GM19452 (cell line): ENCODE data around the gene IRS2.

ENCODE experiments used
- ATAC-seq: cut with Tn5 transposase; IDR thresholded peaks from one replicate; pipeline ENCODE4 v1.9.1; 2021; ENCODE audit not compliant: unreplicated experiment

The IRS2 gene

DNA sequence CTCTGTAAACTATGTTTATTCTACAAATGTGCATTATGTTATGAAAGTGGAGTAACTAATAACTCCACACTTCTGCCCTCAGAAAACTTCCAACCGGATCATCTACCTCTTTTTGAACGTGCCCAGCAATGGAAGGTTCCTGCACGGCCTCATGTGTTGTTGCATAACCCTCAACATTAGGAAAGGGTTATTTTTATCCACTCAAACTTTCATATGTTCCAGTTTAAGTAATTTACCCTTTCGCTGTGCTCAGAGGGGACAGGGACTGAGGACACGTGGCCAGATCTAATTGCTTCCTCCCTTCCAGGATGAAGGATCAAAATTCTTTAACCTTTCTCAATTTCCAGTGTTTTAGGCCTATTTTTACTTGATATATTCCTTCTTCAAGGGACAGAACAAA, 29.6 kb downstream of the IRS2 start:
- ATAC-seq: no peak

DNA sequence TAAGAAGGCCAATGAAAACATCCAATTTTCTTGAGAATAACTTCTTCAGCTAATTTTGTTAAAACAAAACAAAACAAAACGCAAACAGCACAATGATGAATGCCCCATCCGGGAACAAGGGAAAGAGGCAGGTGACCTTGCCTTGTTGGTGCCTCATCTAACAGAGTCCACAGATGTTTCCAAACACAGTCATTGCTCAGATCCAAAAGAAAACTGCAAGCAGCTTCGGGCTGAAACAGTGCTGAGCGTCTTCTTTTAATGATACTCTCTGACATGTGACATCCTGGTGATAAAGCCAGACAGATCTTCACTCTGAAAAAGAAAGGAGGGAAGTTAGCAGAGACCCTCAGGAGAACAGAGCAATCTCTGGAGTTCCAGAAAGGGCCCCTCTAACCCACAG, 30.4 kb downstream of the IRS2 start:
- no peak for ATAC-seq

DNA sequence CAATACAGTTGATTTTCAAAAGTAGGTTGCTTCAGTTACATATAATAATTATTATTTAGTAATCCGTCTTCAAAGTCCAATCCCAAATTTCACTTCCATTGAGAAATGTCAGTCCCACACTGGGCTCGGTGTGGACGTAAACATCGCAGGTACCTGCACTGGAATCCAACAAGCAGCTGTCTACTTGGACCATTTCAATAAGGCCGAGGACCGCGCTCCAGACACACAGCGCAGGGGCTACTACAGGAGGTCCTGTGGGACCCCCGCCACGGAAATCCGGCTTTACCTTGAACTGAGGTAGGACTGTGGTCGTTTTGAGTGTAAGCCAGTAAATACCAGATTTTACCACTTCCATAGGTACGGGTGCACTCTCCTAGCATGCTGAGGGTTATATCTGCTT, 30.8 kb downstream of the IRS2 start:
- ATAC-seq: no peak

DNA sequence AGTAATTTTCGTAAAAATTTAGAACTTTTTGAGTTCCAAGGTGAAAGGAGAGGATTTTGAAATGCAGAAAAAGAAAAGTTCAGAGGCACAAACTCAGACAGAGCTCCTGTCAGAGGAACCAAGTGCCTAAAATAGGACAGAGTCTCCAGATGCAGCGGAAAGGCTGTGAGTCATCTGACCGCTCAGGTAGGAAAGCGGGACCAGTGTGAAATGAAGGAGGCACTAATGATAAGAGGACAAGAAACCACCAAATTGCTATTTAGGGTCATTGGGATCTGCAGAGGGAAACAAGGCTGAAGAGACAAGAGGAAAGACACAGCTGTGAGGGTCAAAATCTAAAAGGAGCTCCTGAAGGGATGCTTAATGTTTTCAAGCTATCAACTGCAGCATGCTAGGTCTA, 34.9 kb downstream of the IRS2 start:
- no peak for ATAC-seq

DNA sequence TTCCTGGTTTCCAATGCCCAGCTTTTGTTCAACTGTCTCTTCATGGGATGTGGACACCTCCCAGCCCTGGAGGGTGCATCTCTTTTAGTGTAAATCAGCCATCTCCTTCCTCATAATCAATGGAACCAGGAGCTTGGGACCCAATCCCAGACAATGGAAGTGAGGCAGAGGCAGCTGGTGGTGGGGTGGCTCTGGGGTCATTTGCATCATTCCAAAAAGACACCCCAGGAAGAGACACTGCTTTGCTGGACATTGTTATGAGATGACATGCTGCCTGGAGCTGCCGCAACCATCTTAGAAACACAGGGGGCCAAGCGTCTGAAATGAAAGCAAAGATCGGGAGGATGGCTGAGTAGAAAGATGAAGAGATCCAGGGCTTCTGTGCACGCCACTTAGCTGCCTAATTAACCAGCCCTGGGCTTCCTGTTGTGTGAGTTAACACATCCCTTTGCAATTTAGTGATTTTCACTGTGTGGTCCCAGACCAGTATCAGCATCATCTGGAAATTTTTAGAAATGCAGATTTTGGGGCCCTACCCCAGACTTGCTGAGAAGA, 36.1 kb downstream of the IRS2 start:
- ATAC-seq: no peak

DNA sequence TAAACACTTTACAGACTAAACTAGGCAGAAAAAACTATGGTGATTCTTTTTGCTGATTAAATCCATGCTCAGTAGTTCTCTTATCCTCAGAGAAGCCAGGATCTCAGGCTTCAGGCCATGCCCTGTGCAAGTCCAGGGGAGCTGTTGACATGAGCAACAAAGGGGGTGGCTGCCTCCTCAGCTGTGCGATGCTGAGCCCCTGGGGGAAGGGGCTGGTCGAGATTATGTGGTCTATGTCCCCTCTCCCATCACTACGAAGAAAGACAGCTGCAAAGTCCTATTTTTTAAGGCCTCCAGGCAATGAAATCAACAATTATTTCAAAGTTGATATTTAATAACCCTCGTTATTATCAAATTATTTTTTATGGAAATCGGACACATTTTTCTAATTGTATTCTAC, 37.0 kb downstream of the IRS2 start:
- ATAC-seq: no peak

DNA sequence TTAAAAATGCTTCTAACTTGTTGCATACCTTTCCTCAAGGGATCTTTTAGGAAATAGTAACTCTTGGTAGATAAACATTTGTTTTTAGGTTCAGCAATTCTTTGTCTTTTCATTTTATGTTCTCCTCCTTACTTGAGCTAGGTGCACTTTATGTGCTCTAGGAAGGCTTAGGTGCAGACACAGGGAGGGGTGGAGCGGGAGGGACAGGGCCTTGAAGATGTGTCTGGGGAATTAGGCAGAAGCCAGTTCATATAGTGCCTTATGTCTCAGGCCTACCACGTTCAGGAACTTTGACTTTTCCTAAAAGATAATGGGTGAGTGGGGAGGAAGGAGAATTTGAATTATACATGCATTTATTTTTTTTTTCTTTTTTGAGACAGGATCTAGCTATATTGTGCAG, 37.7 kb downstream of the IRS2 start:
- no peak for ATAC-seq

DNA sequence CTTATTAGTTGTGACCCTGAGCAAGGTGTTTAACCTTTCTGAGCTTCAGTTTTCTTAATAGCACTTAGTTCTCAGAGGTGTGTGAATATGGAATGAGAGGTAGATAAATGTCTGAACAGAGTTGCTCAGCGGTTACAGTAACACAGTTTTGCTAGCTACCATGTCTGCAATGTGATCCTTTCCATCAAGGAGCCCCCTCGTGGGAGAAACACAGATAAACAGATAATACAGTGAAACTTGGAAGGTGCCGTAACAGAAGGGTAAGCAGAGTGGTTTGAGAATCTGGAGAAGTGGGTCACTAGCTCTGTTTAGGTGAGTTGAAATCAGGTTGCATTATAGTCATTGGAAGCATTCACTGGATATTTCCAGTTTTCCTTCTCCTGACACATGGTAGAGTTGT, 38.9 kb downstream of the IRS2 start:
- no peak for ATAC-seq

DNA sequence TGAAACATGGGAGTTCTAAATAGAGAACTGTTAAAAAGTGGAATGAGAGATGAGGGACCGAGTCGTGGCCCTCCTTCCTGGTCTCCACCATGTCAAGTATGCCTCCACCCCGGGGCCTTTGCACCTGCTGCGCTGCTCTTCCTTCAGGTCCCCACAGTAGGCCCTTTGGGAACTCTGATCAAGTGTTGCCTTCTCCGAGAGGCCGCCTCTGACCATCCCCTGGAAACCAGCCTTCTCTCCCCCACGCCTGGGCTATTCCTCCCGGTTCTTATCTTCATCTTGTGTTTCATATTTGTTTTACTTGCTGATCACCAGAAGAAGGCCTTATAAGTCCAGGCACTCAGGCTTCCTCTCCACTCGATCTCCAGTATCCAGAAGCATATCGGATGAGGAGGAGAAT, 40.0 kb downstream of the IRS2 start:
- no peak for ATAC-seq

DNA sequence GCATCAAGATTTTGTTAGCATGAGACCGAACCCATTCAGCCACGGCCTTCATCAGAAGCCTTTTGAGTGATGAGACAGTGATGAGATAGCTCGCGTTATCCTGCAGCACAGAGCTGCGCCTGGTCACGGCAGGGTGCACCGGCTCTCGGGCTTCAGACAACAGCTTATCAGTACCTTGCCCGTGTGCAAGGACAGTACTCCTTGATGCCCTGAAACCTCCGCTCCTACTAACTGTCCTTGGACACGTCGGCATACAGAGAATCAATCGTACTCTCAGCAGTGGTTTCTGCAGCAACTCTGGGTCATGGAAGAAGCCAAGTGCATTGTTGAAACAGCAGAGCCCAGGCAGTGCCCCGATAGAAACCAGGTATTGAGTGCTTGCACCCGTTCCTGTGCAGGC, 40.7 kb downstream of the IRS2 start:
- ATAC-seq: no peak

DNA sequence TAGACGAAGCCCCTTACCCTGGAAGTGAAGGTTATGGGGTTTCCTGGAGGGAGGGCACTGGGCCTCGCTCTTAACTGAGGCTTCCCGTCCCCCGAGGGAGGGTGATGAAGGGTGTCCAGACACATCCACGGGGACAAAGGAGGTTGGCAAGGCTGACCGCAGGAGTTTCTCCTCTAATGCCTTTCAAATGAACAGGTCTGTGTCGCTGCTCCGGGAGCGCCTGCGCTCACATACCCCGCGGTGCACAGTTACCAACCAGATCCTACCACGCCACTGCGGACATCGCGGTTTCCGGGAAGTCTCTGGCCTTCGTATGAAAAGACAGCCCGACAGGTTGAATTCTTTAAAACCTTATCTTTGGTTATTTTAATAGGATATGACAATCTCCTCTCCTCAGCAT, 41.3 kb downstream of the IRS2 start:
- ATAC-seq: no peak

DNA sequence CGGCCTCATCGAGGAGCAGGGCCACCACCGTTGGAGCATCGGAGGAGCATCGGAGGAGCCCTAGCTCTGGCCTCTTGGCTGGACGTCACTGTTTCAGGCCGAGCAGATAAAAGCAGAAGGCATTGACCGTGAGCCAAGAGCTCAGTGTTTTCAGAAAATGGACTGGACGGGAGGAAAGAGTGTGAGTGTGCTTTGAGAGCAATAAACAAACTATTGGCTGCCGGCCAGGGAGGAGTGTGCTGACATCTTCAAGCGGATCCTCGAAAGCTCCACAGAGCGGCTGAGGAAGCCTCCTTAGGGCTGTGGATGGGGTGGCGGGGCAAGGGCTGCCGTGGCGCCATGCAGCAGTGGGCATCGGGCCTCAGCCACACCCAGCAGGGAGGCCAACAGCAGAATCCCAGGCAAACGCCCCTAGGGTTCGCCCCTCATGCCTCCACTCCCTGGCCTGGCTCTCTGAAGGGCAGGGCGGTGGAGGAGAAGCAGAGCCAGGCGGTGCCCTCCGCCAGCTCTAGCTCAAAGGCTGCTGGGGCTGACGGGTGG, 41.8 kb downstream of the IRS2 start:
- ATAC-seq: no peak

DNA sequence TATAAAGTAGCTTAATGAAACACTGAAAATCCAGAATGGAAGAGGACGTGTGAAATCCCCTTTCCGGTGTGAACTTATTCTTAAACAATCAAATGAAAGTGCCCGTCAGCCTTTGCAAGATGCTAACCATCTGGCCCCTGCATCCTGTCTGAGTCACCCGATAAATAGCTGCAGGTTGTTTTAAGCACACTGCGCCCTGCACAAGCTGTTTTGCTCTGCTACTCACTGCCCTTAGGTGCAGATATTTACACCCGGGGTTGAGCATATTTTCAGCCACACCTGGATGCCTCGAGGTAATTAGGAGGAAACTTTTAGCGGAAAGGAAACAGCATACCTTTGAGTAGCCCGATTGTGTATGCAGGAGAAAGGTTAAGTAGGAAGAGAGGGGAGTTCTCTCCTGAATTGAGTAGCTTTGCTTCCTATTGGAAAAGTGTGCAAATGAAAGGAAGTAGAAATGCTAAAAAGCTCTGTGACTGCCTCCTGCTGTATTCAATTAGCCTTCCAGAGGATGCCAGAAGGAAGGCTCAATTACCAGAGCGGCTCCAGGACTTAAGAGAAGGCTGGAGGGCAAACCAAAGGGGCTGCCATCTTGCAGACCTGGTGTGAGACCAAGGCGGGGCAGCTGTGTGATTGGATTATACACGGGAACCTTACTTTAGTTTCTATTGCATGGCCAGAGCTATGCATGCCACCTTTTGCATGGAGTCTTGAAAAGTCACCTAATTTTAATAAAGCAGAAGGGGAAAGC, 42.5 kb downstream of the IRS2 start:
- peak; percentile 73 for ATAC-seq

DNA sequence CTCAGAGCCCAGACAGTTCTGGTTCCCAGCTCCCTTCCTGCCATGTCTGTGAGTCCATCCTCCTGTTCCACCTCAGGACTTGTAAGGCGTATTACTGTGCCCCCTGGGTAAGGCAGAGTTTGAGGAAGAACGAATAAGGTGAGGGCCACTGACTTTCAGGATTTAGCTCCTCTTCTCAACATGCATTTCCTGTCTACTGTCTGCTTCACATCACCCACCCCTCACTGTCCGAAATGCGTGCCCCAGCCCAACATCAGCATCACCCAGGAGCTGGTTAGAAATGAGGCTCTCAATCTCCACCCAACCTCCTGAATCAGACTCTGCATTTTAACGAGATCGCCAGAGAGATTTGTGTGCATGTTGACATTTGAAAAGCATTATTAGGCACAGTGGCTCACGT, 44.4 kb downstream of the IRS2 start:
- no peak for ATAC-seq

DNA sequence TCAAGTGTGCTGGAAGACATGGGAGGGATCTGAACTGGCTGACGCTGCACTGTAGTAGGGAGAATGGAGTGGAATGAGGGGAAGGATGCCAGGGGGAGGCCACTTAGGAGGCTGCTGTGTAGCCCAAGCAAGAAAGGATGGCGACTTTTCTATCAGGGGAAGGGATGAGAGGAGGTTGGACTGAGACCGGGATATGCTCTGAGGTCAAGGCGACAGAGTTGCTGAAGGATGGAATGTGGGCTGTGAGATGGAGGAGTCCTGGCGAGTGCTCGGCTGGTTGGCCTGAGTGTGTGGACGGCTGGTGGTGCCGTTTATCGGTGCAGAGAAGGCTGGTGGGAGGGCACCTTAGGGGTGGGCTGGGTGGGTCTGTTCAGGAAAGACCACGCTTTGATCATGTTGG, 45.7 kb downstream of the IRS2 start:
- ATAC-seq: no peak

DNA sequence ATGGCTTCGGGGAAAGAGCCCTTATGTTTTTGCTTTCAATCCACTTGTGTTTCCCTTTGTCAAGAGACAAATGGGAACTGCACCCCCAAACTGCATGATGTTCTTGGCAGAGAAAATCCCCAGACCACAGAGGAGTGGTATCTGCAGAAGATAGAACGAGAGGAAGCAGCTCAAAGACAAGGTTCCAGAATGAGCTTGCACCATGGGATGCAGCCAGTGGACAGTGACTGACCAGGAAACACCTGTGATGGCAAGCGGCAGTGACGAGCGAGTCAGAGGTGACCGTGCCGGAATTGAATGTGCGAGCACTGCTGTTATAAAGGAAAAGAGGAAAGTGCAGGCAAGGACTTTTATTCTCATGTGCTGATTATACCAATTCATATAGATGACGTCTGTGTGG, 46.3 kb downstream of the IRS2 start:
- ATAC-seq: no peak

DNA sequence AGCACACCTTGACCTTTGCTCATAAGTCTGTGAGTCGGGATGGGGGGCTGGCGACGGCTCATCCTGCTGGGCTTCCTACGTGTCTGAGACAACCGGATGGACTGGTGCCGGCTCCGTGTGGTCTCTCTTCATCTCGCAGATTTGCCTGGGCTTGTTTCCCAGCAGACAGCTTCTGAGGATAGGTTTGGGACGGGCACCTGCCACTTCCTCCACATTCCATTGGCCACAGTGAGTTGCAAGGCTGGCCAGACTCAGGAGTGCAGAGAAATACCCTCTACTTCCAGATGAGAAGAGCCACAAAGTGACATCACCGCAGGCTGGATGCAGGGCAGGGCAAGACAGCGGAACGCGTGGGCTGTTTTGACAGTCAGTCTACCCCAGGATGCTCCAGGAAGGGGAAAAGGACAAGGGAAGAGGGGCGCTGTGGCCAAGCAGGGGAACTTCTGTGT, 48.1 kb downstream of the IRS2 start:
- ATAC-seq: no peak

DNA sequence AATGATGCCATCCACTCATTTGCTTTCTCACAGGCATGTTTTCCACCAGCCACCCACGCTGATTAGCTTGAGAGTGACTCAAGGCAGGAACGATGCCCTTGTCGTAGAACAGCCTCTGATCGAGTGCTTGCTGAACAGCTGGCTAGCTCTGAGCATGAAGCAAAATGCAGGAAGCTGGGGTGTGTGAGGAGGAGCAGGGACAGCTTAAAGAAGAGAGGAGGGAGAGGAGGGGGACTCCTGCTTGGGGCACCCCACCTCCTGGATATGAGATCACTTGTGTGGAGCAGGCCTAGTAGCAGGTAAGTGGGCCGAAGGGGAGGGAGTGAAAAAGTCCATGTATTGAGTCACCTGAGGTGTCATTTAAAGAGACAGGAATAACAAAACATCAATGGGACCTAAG, 48.8 kb downstream of the IRS2 start:
- no peak for ATAC-seq

DNA sequence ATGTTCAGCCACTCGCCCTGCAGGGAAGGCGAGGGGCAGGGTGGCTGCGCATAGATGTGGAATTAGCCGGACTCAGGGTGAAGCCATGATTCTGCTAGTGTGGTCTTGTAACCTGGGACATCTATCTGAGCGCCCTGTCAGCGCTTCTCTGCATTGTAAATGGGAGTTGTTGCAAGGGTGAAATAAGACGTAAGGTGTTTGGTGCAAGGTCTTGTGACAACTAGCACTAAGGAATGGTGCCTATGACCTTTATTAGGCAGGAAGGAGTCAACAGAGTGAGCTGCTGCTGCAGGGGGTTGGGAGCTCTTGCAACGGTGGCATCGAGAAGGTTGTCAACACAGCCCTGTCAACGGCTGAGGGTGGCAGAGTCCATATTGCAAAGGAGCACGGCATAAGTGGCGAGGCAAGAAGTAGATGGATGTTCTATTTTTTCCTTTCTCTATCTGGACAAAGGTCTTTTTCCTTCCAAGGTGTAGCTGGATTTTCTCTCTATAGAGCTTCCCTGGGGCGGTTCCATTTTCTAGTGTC, 49.3 kb downstream of the IRS2 start:
- ATAC-seq: no peak

DNA sequence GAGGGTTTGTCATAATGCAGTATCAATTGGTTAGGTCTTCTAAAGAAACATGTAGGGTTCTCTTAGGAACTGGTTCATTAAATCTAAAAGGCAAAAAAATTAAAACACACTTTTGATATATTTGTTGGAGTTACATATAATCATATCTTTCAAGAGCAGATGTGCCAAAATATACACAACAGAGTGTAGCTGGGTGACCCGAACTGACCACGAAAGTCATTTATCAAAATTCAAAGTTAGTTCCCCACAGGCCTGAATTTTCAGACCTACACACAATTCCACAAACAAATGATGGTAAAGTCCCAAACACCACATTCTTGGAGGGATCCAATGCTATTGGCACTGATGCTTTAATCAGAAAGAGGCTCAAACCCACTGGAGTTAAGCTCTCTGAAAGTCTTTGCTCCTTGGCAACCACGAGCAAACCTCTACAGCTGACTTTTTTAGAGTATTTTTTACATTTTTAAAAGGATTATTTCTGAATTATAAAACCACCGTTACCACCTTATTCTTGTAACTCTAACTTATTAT, 50.9 kb downstream of the IRS2 start:
- no peak for ATAC-seq

DNA sequence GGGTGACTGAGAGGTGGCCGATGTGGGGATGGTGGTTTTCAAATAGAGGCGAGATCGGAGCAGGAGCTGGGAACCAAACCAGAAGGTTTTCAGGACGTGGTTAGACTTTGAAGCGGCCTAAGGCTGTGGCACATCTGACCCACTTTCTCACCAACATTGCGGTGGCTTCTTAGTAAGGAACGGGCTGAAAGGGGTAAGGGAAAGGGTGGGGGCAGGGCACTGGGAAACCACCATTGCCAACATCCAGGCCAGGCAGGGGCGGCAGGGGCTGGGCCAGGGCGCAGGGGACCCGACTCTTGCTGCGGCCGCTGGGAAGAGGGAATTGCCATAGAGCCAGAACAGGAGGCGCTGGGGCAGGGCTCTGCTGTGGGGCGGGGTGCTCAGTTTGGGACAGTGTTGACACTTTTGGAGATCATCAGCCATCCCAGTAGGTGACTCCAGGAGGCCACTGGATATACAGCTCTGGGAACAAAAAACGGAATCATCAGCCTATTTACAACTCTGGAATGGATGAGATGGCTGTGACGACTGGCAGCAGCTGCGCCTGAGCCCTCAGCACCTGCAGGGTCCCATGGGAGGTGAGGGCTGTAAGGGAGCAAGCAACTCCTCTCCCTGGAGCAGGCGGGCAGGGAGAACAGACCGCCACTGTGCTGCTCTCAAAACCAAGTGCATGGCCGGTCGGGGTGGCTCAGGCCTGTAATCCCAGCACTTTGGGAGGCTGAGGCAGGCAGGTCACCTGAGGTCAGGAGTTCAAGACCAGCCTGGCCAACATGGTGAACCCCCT, 52.2 kb downstream of the IRS2 start:
- ATAC-seq: no peak

DNA sequence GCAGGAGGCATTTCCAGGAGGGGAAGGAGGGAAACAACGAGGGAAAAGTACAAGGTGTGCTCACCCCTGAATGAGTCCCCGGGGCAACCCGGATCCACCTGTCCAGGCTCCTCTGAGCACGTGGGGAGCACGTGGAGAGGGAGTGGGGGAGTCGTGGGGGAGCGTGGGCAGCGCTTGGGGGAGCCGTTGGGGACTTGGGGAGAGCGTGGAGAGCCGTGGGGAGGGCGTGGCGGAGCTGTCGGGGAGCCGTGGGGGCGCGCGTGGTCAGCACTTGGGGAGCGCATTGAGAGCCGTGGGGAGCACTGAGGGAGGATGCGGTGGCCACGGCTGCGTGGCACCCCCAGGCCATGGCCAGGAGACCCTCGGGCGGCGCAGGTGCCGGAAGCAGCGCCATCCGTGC, 52.8 kb downstream of the IRS2 start:
- ATAC-seq: no peak
